K562 (cell line): Measurements from ENCODE around the gene CLHC1. TPM values are rescaled to one million over a fixed set of nuclear protein-coding genes. Genes with fewer than 3 reads are reported as not detected.

Source experiments
- CREB3L1 ChIP-seq: fragments of 450-650 bp; IDR thresholded peaks from 2 replicates; pipeline ENCODE4 v1.6.1; 2014; ENCODE audit warnings: low read depth, mild to moderate bottlenecking, moderate library complexity, borderline replicate concordance
- CXXC5 ChIP-seq: fragments of 250-450 bp; sonication (Bioruptor Pico); IDR thresholded peaks from 2 replicates; pipeline ENCODE4 v1.8.0; 2022; ENCODE audit warnings: inconsistent platforms, mild to moderate bottlenecking, moderate library complexity
- DMBX1 ChIP-seq: fragments of 250-450 bp; sonication (Bioruptor Pico); IDR thresholded peaks from 2 replicates; pipeline ENCODE4 v1.8.0; 2022; ENCODE audit warnings: inconsistent platforms, mild to moderate bottlenecking, moderate library complexity, borderline replicate concordance
- FOSL1 ChIP-seq: fragments of 200-800 bp; sonication (Bioruptor generic); conservative IDR thresholded peaks from 2 replicates; pipeline ENCODE4 v1.6.1; 2016; ENCODE audit warnings: missing genetic modification characterization, missing compliant biosample characterization
- GTF2A2 ChIP-seq: IDR thresholded peaks from 2 replicates; pipeline ENCODE4 v1.6.1; 2016; ENCODE audit warnings: mild to moderate bottlenecking, missing genetic modification characterization, missing compliant biosample characterization
- GTF2E2 ChIP-seq: fragments of 200-800 bp; sonication (Bioruptor generic); IDR thresholded peaks from 2 replicates; pipeline ENCODE4 v1.6.1; 2016; ENCODE audit warnings: missing genetic modification characterization, missing compliant biosample characterization
- HDAC2 ChIP-seq: fragments of 450-650 bp; IDR thresholded peaks from 2 replicates; pipeline ENCODE4 v1.6.1; 2016; ENCODE audit warnings: mild to moderate bottlenecking
- HIVEP1 ChIP-seq: fragments of 250-450 bp; sonication (Bioruptor Pico); IDR thresholded peaks from 2 replicates; pipeline ENCODE4 v1.4.0; 2020; ENCODE audit warnings: mild to moderate bottlenecking
- HMGN3 ChIP-seq: IDR thresholded peaks from 2 replicates; pipeline ENCODE4 v1.6.1; 2011; ENCODE audit warnings: borderline replicate concordance, low read depth, mild to moderate bottlenecking, mixed read lengths, low read length; ENCODE audit not compliant: insufficient read length; ENCODE audit errors: extremely low read depth
- MYBL2 ChIP-seq, 2 experiments: fragments of 450-650 bp in 1 of 2; sonication (generic) in 1 of 2; formaldehyde crosslinking in 1 of 2; IDR thresholded peaks; 2 replicates each; pipeline versions ENCODE4 v1.6.1 to v1.8.1; 2017 to 2022; ENCODE audit warnings: borderline replicate concordance in 1 of 2, inconsistent platforms in 1 of 2, low read depth in 1 of 2, mild to moderate bottlenecking in 1 of 2, missing genetic modification reagents in 1 of 2, moderate library complexity in 1 of 2
- NFIC ChIP-seq: fragments of 450-650 bp; IDR thresholded peaks from 2 replicates; pipeline ENCODE4 v1.6.1; 2017; ENCODE audit warnings: mild to moderate bottlenecking, inconsistent platforms
- POLR2AphosphoS5 ChIP-seq: IDR thresholded peaks from 2 replicates; pipeline ENCODE4 v1.6.1; 2011; ENCODE audit warnings: mild to moderate bottlenecking, low read depth, low read length, moderate library complexity; ENCODE audit not compliant: control insufficient read depth, insufficient read depth
- POLR2B ChIP-seq: fragments of 450-650 bp; IDR thresholded peaks from 2 replicates; pipeline ENCODE4 v1.6.1; 2018; ENCODE audit warnings: low read depth; ENCODE audit not compliant: partially characterized antibody
- SIN3A ChIP-seq, 2 experiments: fragments of 150-350 bp in 1 of 2; IDR thresholded peaks; 2 replicates each; pipeline ENCODE4 v1.6.1; 2011 to 2016; ENCODE audit warnings: borderline replicate concordance in 2 of 2, low read depth in 2 of 2, low read length in 2 of 2, mild to moderate bottlenecking in 2 of 2, moderate library complexity in 2 of 2; ENCODE audit not compliant: control insufficient read depth in 1 of 2
- SMAD2 ChIP-seq: fragments of 150-350 bp; IDR thresholded peaks from 2 replicates; pipeline ENCODE4 v1.6.1; 2014; ENCODE audit warnings: low read depth, mild to moderate bottlenecking, low read length
- SMARCA4 ChIP-seq: fragments of 450-650 bp; IDR thresholded peaks from 2 replicates; pipeline ENCODE4 v1.6.1; 2016
- SNIP1 ChIP-seq: fragments of 450-650 bp; IDR thresholded peaks from 2 replicates; pipeline ENCODE4 v1.7.1; 2017; ENCODE audit warnings: low read depth, mild to moderate bottlenecking
- SP2 ChIP-seq: IDR thresholded peaks from 2 replicates; pipeline ENCODE4 v1.6.1; 2011; ENCODE audit warnings: mild to moderate bottlenecking, low read depth, low read length, moderate library complexity; ENCODE audit not compliant: poor library complexity, severe bottlenecking; ENCODE audit errors: extremely low read depth
- SRF ChIP-seq, 2 experiments: fragments of 250-450, 450-650 bp in 1 of 2; sonication (Bioruptor Pico) in 1 of 2; sonication (generic) in 1 of 2; formaldehyde crosslinking; IDR thresholded peaks; 2 replicates each; pipeline versions ENCODE4 v1.5.0 to v1.5.1; 2020 to 2022; ENCODE audit warnings: mild to moderate bottlenecking in 1 of 2, missing genetic modification reagents in 1 of 2
- TCF3 ChIP-seq: sonication (generic); formaldehyde crosslinking; IDR thresholded peaks from 2 replicates; pipeline ENCODE4 v1.4.0; 2020; ENCODE audit warnings: mild to moderate bottlenecking, missing genetic modification reagents
- TFAM ChIP-seq: fragments of 250-450 bp; sonication (Bioruptor Pico); conservative IDR thresholded peaks from 2 replicates; pipeline ENCODE4 v1.5.0; 2021; ENCODE audit warnings: mild to moderate bottlenecking, moderate library complexity
- YY1 ChIP-seq, 3 experiments: IDR thresholded peaks; 2 replicates each; pipeline ENCODE4 v1.6.1; 2011; ENCODE audit warnings: low read length in 2 of 3, mild to moderate bottlenecking in 2 of 3, moderate library complexity in 2 of 3, borderline replicate concordance in 1 of 3, control low read depth in 1 of 3, low read depth in 1 of 3; ENCODE audit not compliant: insufficient read depth in 3 of 3, insufficient replicate concordance in 2 of 3, control insufficient read depth in 1 of 3, insufficient read length in 1 of 3; ENCODE audit errors: extremely low read depth in 1 of 3
- ZNF134 ChIP-seq: fragments of 250-450 bp; sonication (Bioruptor Pico); conservative IDR thresholded peaks from 2 replicates; pipeline ENCODE4 v1.4.0; 2020
- ZNF507 ChIP-seq: conservative IDR thresholded peaks from 2 replicates; pipeline ENCODE4 v1.6.1; 2017; ENCODE audit warnings: missing genetic modification characterization, missing compliant biosample characterization
- ZNF586 ChIP-seq: fragments of 450-650 bp; formaldehyde crosslinking; conservative IDR thresholded peaks from 2 replicates; pipeline ENCODE4 v1.4.0; 2020; ENCODE audit warnings: mild to moderate bottlenecking, moderate library complexity
- polyA plus RNA-seq, 8 experiments: library from polyadenylated mRNA; depleted of rRNA in 4 of 8; stranded (reverse) in 5 of 8; unstranded in 3 of 8; fragments of >200 nt; fragmentation: Nextera tagmentation in 2 of 8; fragmentation: Illumina TruSeq in 1 of 8; extraction: Ambion mirVana in 2 of 8; extraction: Trizol in 1 of 8; gene quantifications; 2 replicates each; pipeline versions ENCODE4 v1.2.1 to v1.2.3, GENCODE V29; 2011 to 2014; ENCODE audit warnings: inconsistent platforms in 1 of 8, missing spikeins in 1 of 8
- total RNA-seq, 7 experiments: library from RNA; depleted of rRNA in 6 of 7; stranded (reverse); fragments of >200 nt in 6 of 7; fragmentation: Illumina TruSeq in 2 of 7; extraction: Trizol in 2 of 7; gene quantifications; 2 replicates each; pipeline versions ENCODE4 v1.2.1 to v1.2.3, GENCODE V29; 2011 to 2021; ENCODE audit warnings: low replicate concordance in 1 of 7

CLHC1 gene
- total and polyA plus RNA-seq, 9 of the 15 experiments (the other 6 are each of a cell fraction or from before 2014, with no cell fraction given), result 3.7 to 14.3 (median 8.6) TPM

GRCh38 chr2:55136138-55136541, 96.0 kb downstream of the CLHC1 start (continued):
- TF ChIP-seq POLR2AphosphoS5, result no peak
- no peak for TF ChIP-seq ZNF507 (tag)
- no peak for TF ChIP-seq GTF2E2 (tag)
- TF ChIP-seq HMGN3, result no peak
- no peak for TF ChIP-seq TFAM (CRISPR knock-in tag)
- no peak for TF ChIP-seq YY1 (IDR thresholded peaks at IDR 0.05; ENCODE audit: borderline replicate concordance in 1 of 3, control insufficient read depth in 1 of 3, extremely low read depth in 1 of 3, insufficient read depth in 3 of 3, insufficient read length in 1 of 3, insufficient replicate concordance in 2 of 3, low read depth in 1 of 3, low read length in 2 of 3)
- no peak for TF ChIP-seq HDAC2
- no peak for TF ChIP-seq GTF2A2 (tag)
- no peak for TF ChIP-seq SP2
- TF ChIP-seq CREB3L1, result no peak
- TF ChIP-seq NFIC, result peak; percentile 88
- TF ChIP-seq SIN3A (IDR thresholded peaks at IDR 0.05; ENCODE audit: borderline replicate concordance in 2 of 2, control insufficient read depth in 1 of 2, low read depth in 2 of 2, low read length in 2 of 2), result no peak
- no peak for TF ChIP-seq HIVEP1 (CRISPR knock-in tag)
- no peak for TF ChIP-seq SMAD2
- TF ChIP-seq SMARCA4, result 0 out of 2 replicates have a peak, but pooled peaks have one; percentile 22
- TF ChIP-seq ZNF586, result no peak
- no peak for TF ChIP-seq SNIP1
- TF ChIP-seq MYBL2 (IDR thresholded peaks at IDR 0.05; ENCODE audit: low read depth), result no peak
- no peak for TF ChIP-seq MYBL2 (CRISPR knock-in tag; IDR thresholded peaks at IDR 0.05; ENCODE audit: borderline replicate concordance)
- TF ChIP-seq DMBX1 (CRISPR knock-in tag), result peak; percentile 19; the same call in 1 of the 2 replicates
- peak; percentile 53; the same call in 1 of the 2 replicates for TF ChIP-seq ZNF134
- no peak for TF ChIP-seq TCF3 (CRISPR knock-in tag)
- TF ChIP-seq SRF (CRISPR knock-in tag; IDR thresholded peaks at IDR 0.05), result no peak
- no peak for TF ChIP-seq FOSL1 (tag)
- TF ChIP-seq CXXC5 (CRISPR knock-in tag), result 0 out of 2 replicates have a peak, but pooled peaks have one; percentile 48
- no peak for TF ChIP-seq POLR2B
